Osteoblast (primary cell): ENCODE data around the gene CC2D1A. TPM values are rescaled to one million over a fixed set of nuclear protein-coding genes. Genes with fewer than 3 reads are reported as not detected.
"Not testable (repeated sequence)": the region's sequence is repeated elsewhere in the genome, so short reads cannot be mapped to it uniquely, and the experiment has no call there.

Experiments used
- DNase-seq: peaks from one replicate; pipeline ENCODE4 v3.0.0; 2011; ENCODE audit warnings: low spot score, mixed read lengths; ENCODE audit not compliant: insufficient read length; ENCODE audit errors: missing footprints
- H2AFZ ChIP-seq: 2 replicates; pipeline ENCODE4 v1.6.0; 2011; ENCODE audit warnings: mild to moderate bottlenecking, low read length
- H3K27ac ChIP-seq: 2 replicates; pipeline ENCODE4 v1.5.1; 2011; ENCODE audit warnings: mild to moderate bottlenecking, low read depth, low read length, moderate library complexity
- H3K27me3 ChIP-seq: 2 replicates; pipeline ENCODE4 v1.6.0; 2012; ENCODE audit warnings: mild to moderate bottlenecking, control low read depth, inconsistent platforms, low read length, moderate library complexity; ENCODE audit not compliant: insufficient read depth
- H3K36me3 ChIP-seq: 2 replicates; pipeline ENCODE4 v1.5.1; 2011; ENCODE audit warnings: mild to moderate bottlenecking, low read length, control low read depth, moderate library complexity; ENCODE audit not compliant: insufficient read depth
- H3K4me1 ChIP-seq: 2 replicates; pipeline ENCODE4 v1.5.1; 2011; ENCODE audit warnings: mild to moderate bottlenecking, low read length, control low read depth, moderate library complexity; ENCODE audit not compliant: insufficient read depth
- H3K4me2 ChIP-seq: 2 replicates; pipeline ENCODE4 v1.6.0; 2011; ENCODE audit warnings: mild to moderate bottlenecking, low read length; ENCODE audit not compliant: insufficient read depth
- H3K4me3 ChIP-seq: fragments of 200-600 bp; sonication (generic); 3 replicates; pipeline ENCODE4 v1.5.1; 2012; ENCODE audit warnings: mild to moderate bottlenecking, low read length, inconsistent platforms; ENCODE audit not compliant: insufficient read depth
- H3K79me2 ChIP-seq: 2 replicates; pipeline ENCODE4 v1.6.0; 2012; ENCODE audit warnings: mild to moderate bottlenecking, low read length, control low read depth, inconsistent platforms; ENCODE audit not compliant: insufficient read depth
- H3K9me3 ChIP-seq: 2 replicates; pipeline ENCODE4 v1.5.1; 2011; ENCODE audit warnings: low read depth, low read length, control low read depth
- H4K20me1 ChIP-seq: 2 replicates; pipeline ENCODE4 v1.6.0; 2012; ENCODE audit warnings: mild to moderate bottlenecking, low read length, control low read depth; ENCODE audit not compliant: insufficient read depth
- total RNA-seq: library from RNA; depleted of rRNA; stranded (reverse); fragments of >200 nt; gene quantifications from 2 replicates; pipeline ENCODE4 v1.2.3, GENCODE V29; 2012
- TF ChIP-seq, protein P1 (sequence below): IDR thresholded peaks from 2 replicates; pipeline ENCODE4 v1.5.1; 2011; ENCODE audit warnings: mild to moderate bottlenecking, low read depth, low read length, moderate library complexity; ENCODE audit errors: extremely low read depth

CC2D1A gene
- total RNA-seq, 1 donor, result 19.2 TPM

DNA sequence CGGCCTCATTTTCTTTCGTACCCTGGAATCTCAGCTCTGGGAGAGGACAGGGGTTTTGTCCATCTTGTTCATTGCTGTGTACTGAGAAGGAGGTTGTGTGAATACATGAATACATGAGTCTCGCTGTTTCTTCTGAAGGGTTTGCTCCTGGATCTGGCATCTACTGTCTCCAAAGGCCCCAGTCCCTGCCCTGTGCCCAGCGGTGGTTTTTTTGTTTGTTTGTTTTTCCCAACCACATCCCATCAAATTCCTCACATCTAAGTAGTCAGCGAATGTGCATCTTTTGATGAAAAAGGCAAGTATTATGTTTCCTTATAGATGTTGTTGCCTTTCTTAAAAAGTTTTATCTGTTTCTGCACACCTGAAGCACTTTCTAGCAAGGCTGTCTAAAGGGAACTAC, 58.8 kb downstream of the CC2D1A start:
- H3K36me3 ChIP-seq, result peaks cover 46% of the 10 kb centered on the region
- H3K27ac ChIP-seq, result no peak overlapping the region
- H4K20me1 ChIP-seq, result no peaks in the 10 kb centered on the region
- no peaks in the 10 kb centered on the region for H3K79me2 ChIP-seq
- H2AFZ ChIP-seq, result no peak overlapping the region
- H3K4me1 ChIP-seq, result peaks cover 7% of the 10 kb centered on the region
- H3K27me3 ChIP-seq, result no peaks in the 10 kb centered on the region
- peak; percentile 92 for DNase-seq
- H3K4me2 ChIP-seq, result no peak overlapping the region
- no peak overlapping the region for H3K4me3 ChIP-seq
- TF ChIP-seq, protein P1, sequence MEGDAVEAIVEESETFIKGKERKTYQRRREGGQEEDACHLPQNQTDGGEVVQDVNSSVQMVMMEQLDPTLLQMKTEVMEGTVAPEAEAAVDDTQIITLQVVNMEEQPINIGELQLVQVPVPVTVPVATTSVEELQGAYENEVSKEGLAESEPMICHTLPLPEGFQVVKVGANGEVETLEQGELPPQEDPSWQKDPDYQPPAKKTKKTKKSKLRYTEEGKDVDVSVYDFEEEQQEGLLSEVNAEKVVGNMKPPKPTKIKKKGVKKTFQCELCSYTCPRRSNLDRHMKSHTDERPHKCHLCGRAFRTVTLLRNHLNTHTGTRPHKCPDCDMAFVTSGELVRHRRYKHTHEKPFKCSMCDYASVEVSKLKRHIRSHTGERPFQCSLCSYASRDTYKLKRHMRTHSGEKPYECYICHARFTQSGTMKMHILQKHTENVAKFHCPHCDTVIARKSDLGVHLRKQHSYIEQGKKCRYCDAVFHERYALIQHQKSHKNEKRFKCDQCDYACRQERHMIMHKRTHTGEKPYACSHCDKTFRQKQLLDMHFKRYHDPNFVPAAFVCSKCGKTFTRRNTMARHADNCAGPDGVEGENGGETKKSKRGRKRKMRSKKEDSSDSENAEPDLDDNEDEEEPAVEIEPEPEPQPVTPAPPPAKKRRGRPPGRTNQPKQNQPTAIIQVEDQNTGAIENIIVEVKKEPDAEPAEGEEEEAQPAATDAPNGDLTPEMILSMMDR, result no peak
- H3K9me3 ChIP-seq, result no peaks in the 10 kb centered on the region

DNA sequence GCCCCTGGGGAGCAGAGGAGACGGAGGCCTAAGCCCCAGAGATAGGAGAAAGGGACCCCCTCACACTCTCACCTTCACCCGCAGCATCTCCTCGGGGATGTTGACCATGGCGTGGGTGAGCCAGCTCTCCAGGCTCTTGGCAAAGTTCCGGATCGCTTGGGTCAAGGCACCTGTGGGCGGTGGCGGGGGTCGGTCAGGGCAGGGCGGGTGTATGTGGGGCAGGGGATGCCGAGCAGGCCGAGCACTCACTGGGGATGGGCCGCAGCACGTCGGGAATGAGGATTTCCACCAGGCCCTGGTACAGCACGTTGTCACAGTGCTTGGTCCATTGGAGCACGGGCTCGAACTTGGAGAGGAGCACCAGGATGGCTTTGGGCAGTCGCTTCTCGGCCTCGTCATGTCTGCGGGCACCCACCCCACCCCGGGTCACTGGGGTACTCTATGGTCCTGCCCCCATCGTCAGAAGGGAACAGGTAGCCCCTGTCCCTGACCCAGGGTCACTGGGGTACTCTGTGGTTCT, 59.4 kb downstream of the CC2D1A start:
- H3K4me3 ChIP-seq, result no peak overlapping the region
- H3K9me3 ChIP-seq, result no peaks in the 10 kb centered on the region
- no peaks in the 10 kb centered on the region for H3K79me2 ChIP-seq
- H4K20me1 ChIP-seq, result no peaks in the 10 kb centered on the region
- no peak overlapping the region for H3K27ac ChIP-seq
- H3K36me3 ChIP-seq, result peaks cover 47% of the 10 kb centered on the region
- TF ChIP-seq, protein P1, result no peak
- no peak overlapping the region for H2AFZ ChIP-seq
- DNase-seq, result peak; percentile 74
- no peak overlapping the region for H3K4me2 ChIP-seq
- H3K27me3 ChIP-seq, result no peaks in the 10 kb centered on the region
- H3K4me1 ChIP-seq, result peaks cover 7% of the 10 kb centered on the region

DNA sequence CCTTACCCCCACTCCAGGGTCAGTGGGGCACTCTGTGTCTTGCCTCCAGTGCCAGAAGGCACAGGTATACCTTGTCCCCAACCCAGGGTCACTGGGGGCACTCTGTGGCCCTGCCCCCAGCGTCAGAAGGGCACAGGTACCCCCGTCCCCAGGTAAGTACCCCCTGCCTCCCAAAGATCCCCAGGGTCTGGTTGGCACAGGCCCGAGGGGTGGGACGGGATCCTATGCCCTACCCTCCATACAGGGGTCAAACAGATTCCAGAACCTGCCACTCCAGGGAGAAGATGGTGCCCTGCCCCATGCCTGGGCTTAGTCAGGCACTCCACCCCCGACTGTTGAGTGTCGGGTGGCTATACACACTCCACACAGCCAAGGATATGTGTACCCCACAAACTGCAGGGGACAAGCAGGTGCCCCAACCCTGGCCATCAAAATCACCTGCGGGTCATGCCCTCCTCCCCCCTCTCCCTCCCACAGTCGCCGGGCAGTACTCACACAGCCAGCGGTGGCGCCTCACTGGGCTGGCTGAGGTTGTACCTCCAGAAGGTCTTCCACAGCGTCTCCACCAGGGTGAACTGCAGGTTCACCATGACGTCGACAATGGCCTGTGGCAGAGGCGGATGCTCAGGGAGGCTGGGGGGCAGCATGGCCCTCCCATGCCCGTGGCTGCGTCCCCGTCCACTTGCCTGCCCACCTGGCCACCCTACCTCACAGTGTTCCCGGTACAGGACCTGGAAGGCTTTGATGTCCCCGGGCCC, 60.1 kb downstream of the CC2D1A start:
- DNase-seq, result peak; percentile 68
- H3K4me2 ChIP-seq, result no peak overlapping the region
- no peak overlapping the region for H3K27ac ChIP-seq
- H3K4me3 ChIP-seq, result no peak overlapping the region
- H3K9me3 ChIP-seq, result no peaks in the 10 kb centered on the region
- no peaks in the 10 kb centered on the region for H3K79me2 ChIP-seq
- H4K20me1 ChIP-seq, result no peaks in the 10 kb centered on the region
- H2AFZ ChIP-seq, result no peak overlapping the region
- TF ChIP-seq, protein P1, result no peak
- H3K27me3 ChIP-seq, result no peaks in the 10 kb centered on the region
- peaks cover 7% of the 10 kb centered on the region for H3K4me1 ChIP-seq
- peaks cover 41% of the 10 kb centered on the region for H3K36me3 ChIP-seq

DNA sequence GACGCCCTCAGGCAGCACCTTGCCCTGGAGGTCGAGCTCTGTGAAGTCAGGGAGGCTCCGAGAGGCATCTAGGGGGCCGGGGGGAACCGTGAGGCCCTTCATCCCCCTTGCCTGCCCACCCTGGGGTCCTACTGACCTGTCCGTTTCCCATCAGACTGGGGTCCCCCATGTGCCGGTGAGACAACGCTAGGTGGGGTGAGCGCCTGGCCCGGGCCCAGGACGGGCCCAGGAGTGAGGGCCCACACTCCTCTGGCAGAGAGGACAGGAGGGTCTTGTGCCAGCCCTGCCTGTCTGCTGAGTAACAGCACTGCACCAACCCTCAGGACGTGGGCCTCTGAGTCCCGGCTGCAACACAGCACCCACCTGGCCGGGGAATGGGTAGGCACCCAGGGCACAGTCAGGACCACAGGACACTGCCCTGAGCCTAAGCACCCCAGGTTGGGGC, 60.7 kb downstream of the CC2D1A start:
- Histone ChIP-seq H3K4me2 (no peak overlapping the region), H3K4me1 (peaks cover 7% of the 10 kb centered on the region), H3K79me2 (no peaks in the 10 kb centered on the region), H3K36me3 (peaks cover 41% of the 10 kb centered on the region), H3K27me3 (no peaks in the 10 kb centered on the region), H3K4me3 (no peak overlapping the region), H4K20me1 (no peaks in the 10 kb centered on the region), H3K9me3 (no peaks in the 10 kb centered on the region), H2AFZ (no peak overlapping the region), H3K27ac (no peak overlapping the region)
- DNase-seq, result peak; percentile 80
- TF ChIP-seq, protein P1, result no peak

DNA sequence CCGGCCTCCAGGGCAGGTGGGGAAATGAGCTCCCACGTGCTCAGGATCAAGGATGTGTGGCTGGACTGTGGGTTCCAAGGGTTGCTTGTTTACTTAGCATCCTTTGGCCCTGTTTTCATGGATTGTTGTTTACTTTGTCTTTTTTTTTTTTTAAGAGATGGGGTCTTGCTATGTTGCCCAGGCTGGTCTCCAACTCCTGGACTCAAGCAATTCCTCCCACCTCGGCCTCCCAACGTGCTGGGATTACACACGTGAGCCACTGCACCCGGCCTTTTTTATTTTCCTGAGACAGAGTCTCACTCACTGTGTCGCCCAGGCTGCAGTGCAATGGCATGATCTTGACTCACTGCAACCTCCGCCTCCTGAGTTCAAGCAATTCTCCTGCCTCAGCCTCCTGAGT, 61.2 kb downstream of the CC2D1A start:
- H3K79me2 ChIP-seq, H3K4me3 ChIP-seq, H3K4me1 ChIP-seq, H3K9me3 ChIP-seq, H3K4me2 ChIP-seq, H3K27me3 ChIP-seq, DNase-seq, H3K27ac ChIP-seq, H4K20me1 ChIP-seq, H2AFZ ChIP-seq: not testable (repeated sequence)
- H3K36me3 ChIP-seq, result peaks cover 41% of the 10 kb centered on the region
